ENCODE measurements around the gene ESYT2.
"Not testable (repeated sequence)": the region's sequence is repeated elsewhere in the genome, so short reads cannot be mapped to it uniquely, and the experiment has no call there.

Gene ESYT2

GRCh38 chr7:158856883-158857668, 27.8 kb upstream of the ESYT2 start:
- DNase-seq: no peak

- no peak for DNase-seq
Observed at GRCh38 chr7:158854681-158855081, 25.4 kb upstream of the ESYT2 start.

GRCh38 chr7:158850545-158851102, 21.3 kb upstream of the ESYT2 start:
- no peak for DNase-seq

- DNase-seq: no peak
Observed at GRCh38 chr7:158849768-158850544, 20.6 kb upstream of the ESYT2 start.

- DNase-seq: no peak
Observed at GRCh38 chr7:158849442-158849767, 20.1 kb upstream of the ESYT2 start.

GRCh38 chr7:158847451-158847866, 18.1 kb upstream of the ESYT2 start:
- peak; percentile 17 for DNase-seq

- DNase-seq: no peak
Observed at GRCh38 chr7:158846304-158846703, 17.0 kb upstream of the ESYT2 start.

- DNase-seq: no peak
Observed at GRCh38 chr7:158843771-158844170, 14.5 kb upstream of the ESYT2 start.

GRCh38 chr7:158842486-158842885, 13.2 kb upstream of the ESYT2 start:
- DNase-seq: no peak

- DNase-seq: no peak
Observed at GRCh38 chr7:158840604-158841003, 11.3 kb upstream of the ESYT2 start.

GRCh38 chr7:158839177-158839576, 9.9 kb upstream of the ESYT2 start:
- DNase-seq: not testable (repeated sequence)

- no peak for DNase-seq
Observed at GRCh38 chr7:158837790-158838637, 8.7 kb upstream of the ESYT2 start.

GRCh38 chr7:158836692-158837091, 7.4 kb upstream of the ESYT2 start:
- DNase-seq: no peak

- peak; percentile 34 for DNase-seq
Observed at GRCh38 chr7:158834878-158835784, 5.8 kb upstream of the ESYT2 start.

GRCh38 chr7:158832994-158833393, 3.7 kb upstream of the ESYT2 start:
- no peak for DNase-seq

GRCh38 chr7:158831738-158832091, 2.4 kb upstream of the ESYT2 start:
- no peak for DNase-seq

GRCh38 chr7:158830211-158830723, 958 bp upstream of the ESYT2 start:
- no peak for DNase-seq

- DNase-seq: peak; percentile 68
Observed at GRCh38 chr7:158829021-158829341, 328 bp downstream of the ESYT2 start.

- peak; percentile 35 for DNase-seq
Observed at GRCh38 chr7:158828133-158829020, 932 bp downstream of the ESYT2 start.

GRCh38 chr7:158827411-158828132, 1.7 kb downstream of the ESYT2 start:
- peak; percentile 48 for DNase-seq

Data from suppressor macrophage treated with lipopolysaccharide for 4 hours (primary cell).